GM20000 (cell line): ENCODE data around the gene CELF1.
"Not testable (repeated sequence)": the region's sequence is repeated elsewhere in the genome, so short reads cannot be mapped to it uniquely, and the experiment has no call there.

Experiments
- DNase-seq: peaks from one replicate; pipeline ENCODE4 v3.0.0; 2012; ENCODE audit warnings: low spot score
- TF ChIP-seq, protein P1 (sequence below): IDR thresholded peaks from 2 replicates; pipeline ENCODE4 v1.5.1; 2012; ENCODE audit warnings: mild to moderate bottlenecking, control low read depth; ENCODE audit errors: extremely low read depth, missing control alignments

CELF1 gene

GRCh38 chr11:47534704-47535251, 18.2 kb downstream of the CELF1 start:
- TF ChIP-seq, protein P1, sequence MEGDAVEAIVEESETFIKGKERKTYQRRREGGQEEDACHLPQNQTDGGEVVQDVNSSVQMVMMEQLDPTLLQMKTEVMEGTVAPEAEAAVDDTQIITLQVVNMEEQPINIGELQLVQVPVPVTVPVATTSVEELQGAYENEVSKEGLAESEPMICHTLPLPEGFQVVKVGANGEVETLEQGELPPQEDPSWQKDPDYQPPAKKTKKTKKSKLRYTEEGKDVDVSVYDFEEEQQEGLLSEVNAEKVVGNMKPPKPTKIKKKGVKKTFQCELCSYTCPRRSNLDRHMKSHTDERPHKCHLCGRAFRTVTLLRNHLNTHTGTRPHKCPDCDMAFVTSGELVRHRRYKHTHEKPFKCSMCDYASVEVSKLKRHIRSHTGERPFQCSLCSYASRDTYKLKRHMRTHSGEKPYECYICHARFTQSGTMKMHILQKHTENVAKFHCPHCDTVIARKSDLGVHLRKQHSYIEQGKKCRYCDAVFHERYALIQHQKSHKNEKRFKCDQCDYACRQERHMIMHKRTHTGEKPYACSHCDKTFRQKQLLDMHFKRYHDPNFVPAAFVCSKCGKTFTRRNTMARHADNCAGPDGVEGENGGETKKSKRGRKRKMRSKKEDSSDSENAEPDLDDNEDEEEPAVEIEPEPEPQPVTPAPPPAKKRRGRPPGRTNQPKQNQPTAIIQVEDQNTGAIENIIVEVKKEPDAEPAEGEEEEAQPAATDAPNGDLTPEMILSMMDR = no peak
- DNase-seq = no peak

DNA sequence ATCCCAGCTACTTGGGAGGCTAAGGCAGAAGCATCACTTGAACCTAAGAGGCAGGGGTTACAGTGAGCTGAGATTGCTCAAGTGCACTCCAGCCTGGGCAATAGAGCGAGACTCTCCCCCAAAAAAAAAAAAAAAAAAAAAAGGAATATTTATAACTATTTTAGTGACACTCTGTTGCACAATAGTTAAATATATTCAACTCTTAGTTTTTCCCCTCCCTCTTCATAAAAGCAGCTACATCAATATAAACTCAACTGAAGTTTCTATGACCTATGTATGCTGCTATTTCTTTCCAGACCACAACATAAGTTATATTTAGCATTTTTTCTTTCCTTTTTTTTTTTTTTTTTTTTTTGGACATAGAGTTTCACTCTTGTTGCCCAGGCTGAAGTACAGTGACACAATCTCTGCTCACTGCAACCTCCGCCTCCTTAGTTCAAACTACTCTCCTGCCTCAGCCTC, 19.2 kb downstream of the CELF1 start:
- no peak for DNase-seq
- TF ChIP-seq, protein P1 = no peak

DNA sequence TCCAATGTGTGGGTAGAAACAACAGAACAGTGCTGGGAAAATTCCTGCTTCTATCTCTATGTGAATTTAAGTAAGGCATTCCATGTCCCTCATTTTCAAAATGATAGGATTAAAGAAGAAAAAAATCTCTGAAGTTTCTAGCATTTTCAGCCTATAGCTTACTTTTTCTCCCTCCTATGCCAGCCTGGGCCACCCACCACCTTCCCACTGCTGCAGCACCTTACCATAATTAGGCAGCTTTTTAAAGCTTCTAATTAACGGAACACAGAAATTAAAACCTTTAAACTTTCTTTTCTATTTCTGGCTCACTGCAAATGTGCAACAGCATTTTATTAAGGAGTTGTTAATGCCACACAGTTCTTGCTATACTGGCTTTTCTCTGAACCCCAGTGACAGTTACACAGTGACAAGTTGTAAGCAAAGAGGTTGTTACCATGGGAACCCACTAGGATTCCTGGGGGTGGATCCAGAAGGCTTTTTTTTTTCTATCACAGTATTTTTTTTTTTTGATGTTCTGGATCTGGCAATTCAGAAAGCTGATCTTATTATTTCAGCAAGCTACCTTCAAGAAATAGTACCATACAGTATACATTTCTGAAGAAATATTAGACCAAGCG, 20.2 kb downstream of the CELF1 start:
- TF ChIP-seq, protein P1 = no peak
- DNase-seq = no peak

- DNase-seq = no peak
- TF ChIP-seq, protein P1 = no peak
Measured at GRCh38 chr11:47531666-47532065, 21.3 kb downstream of the CELF1 start.

- not testable (repeated sequence) for DNase-seq
Measured at GRCh38 chr11:47530721-47531120, 22.2 kb downstream of the CELF1 start.

DNA sequence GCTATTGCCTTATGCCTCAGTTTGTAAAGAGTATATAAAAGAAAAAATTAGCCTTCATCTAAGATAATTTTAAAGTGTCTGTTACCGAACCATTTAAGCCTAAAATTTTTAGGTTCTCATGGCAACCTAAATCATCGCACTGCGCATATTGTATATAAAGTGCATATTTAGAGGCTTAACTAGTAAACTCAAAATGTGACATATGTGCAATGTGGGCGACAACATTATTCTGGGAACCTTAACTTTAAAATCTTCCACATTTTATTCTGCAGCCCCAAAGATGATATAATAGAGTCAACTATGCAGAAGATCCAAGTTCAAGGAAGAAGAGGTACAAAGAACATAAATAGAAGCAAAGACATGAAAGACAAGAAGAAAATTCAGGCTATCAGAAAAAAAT, 23.0 kb downstream of the CELF1 start:
- no peak for DNase-seq
- TF ChIP-seq, protein P1 = no peak

- TF ChIP-seq, protein P1 = no peak
- DNase-seq = no peak
Measured at GRCh38 chr11:47527186-47527585, 25.7 kb downstream of the CELF1 start.

GRCh38 chr11:47526032-47526431, 26.9 kb downstream of the CELF1 start:
- DNase-seq = not testable (repeated sequence)
